ENCODE measurements around the gene CHMP2A.
A peak's percentile ranks its signal among the peaks of the same experiment; 100 is the strongest.

Gene CHMP2A

GRCh38 chr19:58536852-58537798, 17.8 kb downstream of the CHMP2A start:
- DNase-seq = no peak

GRCh38 chr19:58535857-58536256, 19.0 kb downstream of the CHMP2A start:
- DNase-seq = no peak

GRCh38 chr19:58531034-58531840, 23.7 kb downstream of the CHMP2A start:
- no peak for DNase-seq

- no peak for DNase-seq
Observed at GRCh38 chr19:58529405-58529804, 25.5 kb downstream of the CHMP2A start.

GRCh38 chr19:58522709-58523108, 32.2 kb downstream of the CHMP2A start:
- no peak for DNase-seq

GRCh38 chr19:58521651-58522050, 33.3 kb downstream of the CHMP2A start:
- no peak for DNase-seq

- no peak for DNase-seq
Observed at GRCh38 chr19:58520257-58520599, 34.7 kb downstream of the CHMP2A start.

GRCh38 chr19:58519355-58520256, 35.3 kb downstream of the CHMP2A start, which contains the start of gene ZBTB45:
ZBTB45 (minus strand) TSS chr19:58519810; CDS start chr19:58517673, 2,137 bp downstream.
- peak; percentile 88 for DNase-seq

- DNase-seq = peak; percentile 69
Observed at GRCh38 chr19:58519087-58519354, 35.9 kb downstream of the CHMP2A start.

- DNase-seq = no peak
Observed at GRCh38 chr19:58518256-58519086, 36.4 kb downstream of the CHMP2A start.

- no peak for DNase-seq
Observed at GRCh38 chr19:58516964-58517833, 37.7 kb downstream of the CHMP2A start.

- no peak for DNase-seq
Observed at GRCh38 chr19:58516246-58516836, 38.6 kb downstream of the CHMP2A start.

GRCh38 chr19:58515259-58515658, 39.6 kb downstream of the CHMP2A start:
- DNase-seq = no peak

GRCh38 chr19:58514564-58515022, 40.3 kb downstream of the CHMP2A start:
- DNase-seq = no peak

GRCh38 chr19:58513694-58514563, 41.0 kb downstream of the CHMP2A start:
- DNase-seq = peak; percentile 97

GRCh38 chr19:58513213-58513693, 41.7 kb downstream of the CHMP2A start:
- no peak for DNase-seq

- no peak for DNase-seq
Observed at GRCh38 chr19:58511353-58512208, 43.3 kb downstream of the CHMP2A start, which contains the start of gene SLC27A5. SLC27A5 (minus strand) TSS chr19:58511992; CDS start chr19:58511955, 37 bp downstream.
